SK-N-DZ (cell line): ENCODE results near the gene OPN1SW.

ENCODE experiments used
- DNase-seq: peaks from one replicate; pipeline ENCODE4 v3.0.0-alpha.2; 2015; ENCODE audit warnings: low spot score
- small RNA-seq, 2 experiments: library from RNA; depleted of rRNA; stranded (forward); fragments of <200 nt; gene quantifications; one replicate each; pipeline ENCODE3, GENCODE V24; 2014

The OPN1SW gene

GRCh38 chr7:128733278-128733645, 42.3 kb downstream of the OPN1SW start:
- no peak for DNase-seq

- DNase-seq: no peak
These were observed 42.9 kb downstream of the OPN1SW start for GRCh38 chr7:128732521-128733277.

GRCh38 chr7:128731184-128731583, 44.4 kb downstream of the OPN1SW start:
- no peak for DNase-seq

GRCh38 chr7:128729494-128729893, 46.1 kb downstream of the OPN1SW start:
- no peak for DNase-seq

GRCh38 chr7:128728598-128728997, 47.0 kb downstream of the OPN1SW start:
- no peak for DNase-seq

GRCh38 chr7:128727239-128727638, 48.4 kb downstream of the OPN1SW start:
- no peak for DNase-seq

- DNase-seq: no peak
These were observed 48.9 kb downstream of the OPN1SW start for GRCh38 chr7:128726737-128727072.

- no peak for DNase-seq
These were observed 49.4 kb downstream of the OPN1SW start for GRCh38 chr7:128726059-128726736.

- no peak for DNase-seq
These were observed 50.1 kb downstream of the OPN1SW start for GRCh38 chr7:128725531-128725930.

- DNase-seq: no peak
These were observed 50.9 kb downstream of the OPN1SW start for GRCh38 chr7:128724743-128725142.

Small RNAs within 50 kb of the gene (small RNA-seq; reads per million reads assigned to genes)
- gene RN7SL81P: 0 to 0.18 reads per million in 2 experiments
